Gastrocnemius medialis (tissue), 4 donors: Measurements from ENCODE around the gene GLT8D1. TPM values are rescaled to one million over a fixed set of nuclear protein-coding genes. Genes with fewer than 3 reads are reported as not detected.

ENCODE experiments used
- ATAC-seq, 2 donors: fragments of 150-250 bp; one replicate each; pipeline ENCODE4 v1.9.1; 2016
- DNase-seq, 2 donors: peaks; one replicate each; pipeline ENCODE4 v3.0.0-alpha.2; 2019
- H3K27ac ChIP-seq, 4 donors: fragments of 200-600 bp; sonication (generic); 1 replicate in 1 of 4; 2 replicates in 3 of 4; pipeline ENCODE4 v1.5.1; 2016 to 2018; ENCODE audit warnings: mild to moderate bottlenecking in 2 of 4, moderate library complexity in 1 of 4
- H3K27me3 ChIP-seq, 3 donors: fragments of 200-600 bp; sonication (generic) in 2 of 3; 1 replicate in 1 of 3; 2 replicates in 2 of 3; pipeline versions ENCODE4 v1.5.1 to v1.6.0; 2016 to 2019; ENCODE audit warnings: mild to moderate bottlenecking in 1 of 3, moderate library complexity in 1 of 3
- H3K36me3 ChIP-seq, 2 donors: fragments of 200-600 bp; sonication (generic) in 1 of 2; one replicate each; pipeline ENCODE4 v1.5.1; 2017 to 2018
- H3K4me1 ChIP-seq, 2 donors: fragments of 200-600 bp; sonication (generic) in 1 of 2; one replicate each; pipeline ENCODE4 v1.5.1; 2016 to 2017; ENCODE audit warnings: mild to moderate bottlenecking in 2 of 2
- H3K4me3 ChIP-seq, 4 donors: fragments of 200-600 bp; sonication (generic) in 3 of 4; 1 replicate in 1 of 4; 2 replicates in 3 of 4; pipeline ENCODE4 v1.5.1; 2016 to 2019; ENCODE audit warnings: mild to moderate bottlenecking in 2 of 4
- H3K9me3 ChIP-seq, 3 donors: fragments of 200-600 bp; sonication (generic) in 2 of 3; 1 replicate in 1 of 3; 2 replicates in 2 of 3; pipeline ENCODE4 v1.5.1; 2016 to 2019
- CTCF ChIP-seq, 5 experiments: fragments of 450-650 bp in 3 of 5; fragments of 200-600 bp in 2 of 5; sonication (generic) in 2 of 5; IDR thresholded peaks in 4 of 5; conservative IDR thresholded peaks in 1 of 5; 1 replicate in 4 of 5; 2 replicates in 1 of 5; pipeline ENCODE4 v1.5.1; 2016 to 2019; ENCODE audit warnings: antibody characterized with exemption in 5 of 5, mild to moderate bottlenecking in 3 of 5, moderate library complexity in 3 of 5
- POLR2A ChIP-seq, 2 donors: fragments of 450-650 bp; IDR thresholded peaks; one replicate each; pipeline ENCODE4 v1.6.1; 2017; ENCODE audit warnings: antibody characterized with exemption in 2 of 2, mild to moderate bottlenecking in 2 of 2, moderate library complexity in 2 of 2
- in situ Hi-C, 4 donors: fragments of 200-750 bp; cut with MboI; loops; one replicate each; pipeline versions ENCODE4 v1.15.0 to v1.8.0; 2017; ENCODE audit warnings: low sequenced_read_pairs in 4 of 4
- intact Hi-C: fragments of 100-400 bp; cut with DNase I; formaldehyde crosslinking; loops from one replicate; pipeline ENCODE4 v1.15.1; 2023; ENCODE audit warnings: low total_unique reads
- total RNA-seq, 4 donors: library from RNA; depleted of rRNA; stranded (reverse); fragments of >200 nt; gene quantifications; one replicate each; pipeline versions ENCODE4 v1.1.0 to v1.2.3, GENCODE V29; 2016

GLT8D1 gene
- total RNA-seq, 4 donors from 2014 or later, result 15.6 to 39.6 (median 27.5) TPM

- Histone ChIP-seq H3K4me1 (peaks cover 33 to 34% of the 10 kb centered on the region in 2 donors), H3K4me3 (peak overlapping the region in 2 of 4 donors; percentile 96 to 97), H3K27me3 (no peaks in the 10 kb centered on the region), H3K9me3 (no peaks in the 10 kb centered on the region), H3K27ac (no peak overlapping the region), H3K36me3 (peaks cover 0 to 31% of the 10 kb centered on the region in 2 donors)
- no peak for DNase-seq
- no peak for ATAC-seq
- intact Hi-C loops (loop anchor here (5.0 kb wide), 1 partner anchor 340 kb away; the partner anchor contains the start of gene SFMBT1), in situ Hi-C loops (no loop called here)
- TF ChIP-seq POLR2A (IDR thresholded peaks at IDR 0.05) (no peak), CTCF (IDR thresholded peaks at IDR 0.05 in 4 of 5, conservative IDR thresholded peaks at IDR 0.05 in 1 of 5) (no peak)
These were observed 2.0 kb upstream of the GLT8D1 start for GRCh38 chr3:52707585-52707984.

GRCh38 chr3:52705438-52705687, 228 bp downstream of the GLT8D1 start:
- Histone ChIP-seq H3K27me3 (no peaks in the 10 kb centered on the region), H3K4me3 (peak overlapping the region; percentile 79 to 97 (median 94)), H3K9me3 (no peaks in the 10 kb centered on the region), H3K27ac (peak overlapping the region; percentile 80 to 93 (median 85)), H3K36me3 (peaks cover 0 to 20% of the 10 kb centered on the region in 2 donors), H3K4me1 (peaks cover 33 to 34% of the 10 kb centered on the region in 2 donors)
- intact Hi-C loops (loop anchor here (1.0 to 5.0 kb wide), 2 partner anchors 20 to 342 kb away; partner anchors contain the start of genes PBRM1 and SFMBT1), in situ Hi-C loops (no loop called here)
- no peak for TF ChIP-seq POLR2A (IDR thresholded peaks at IDR 0.05)
- TF ChIP-seq CTCF (IDR thresholded peaks at IDR 0.05 in 4 of 5, conservative IDR thresholded peaks at IDR 0.05 in 1 of 5), result no peak
- DNase-seq, result no peak
- no peak for ATAC-seq

DNA sequence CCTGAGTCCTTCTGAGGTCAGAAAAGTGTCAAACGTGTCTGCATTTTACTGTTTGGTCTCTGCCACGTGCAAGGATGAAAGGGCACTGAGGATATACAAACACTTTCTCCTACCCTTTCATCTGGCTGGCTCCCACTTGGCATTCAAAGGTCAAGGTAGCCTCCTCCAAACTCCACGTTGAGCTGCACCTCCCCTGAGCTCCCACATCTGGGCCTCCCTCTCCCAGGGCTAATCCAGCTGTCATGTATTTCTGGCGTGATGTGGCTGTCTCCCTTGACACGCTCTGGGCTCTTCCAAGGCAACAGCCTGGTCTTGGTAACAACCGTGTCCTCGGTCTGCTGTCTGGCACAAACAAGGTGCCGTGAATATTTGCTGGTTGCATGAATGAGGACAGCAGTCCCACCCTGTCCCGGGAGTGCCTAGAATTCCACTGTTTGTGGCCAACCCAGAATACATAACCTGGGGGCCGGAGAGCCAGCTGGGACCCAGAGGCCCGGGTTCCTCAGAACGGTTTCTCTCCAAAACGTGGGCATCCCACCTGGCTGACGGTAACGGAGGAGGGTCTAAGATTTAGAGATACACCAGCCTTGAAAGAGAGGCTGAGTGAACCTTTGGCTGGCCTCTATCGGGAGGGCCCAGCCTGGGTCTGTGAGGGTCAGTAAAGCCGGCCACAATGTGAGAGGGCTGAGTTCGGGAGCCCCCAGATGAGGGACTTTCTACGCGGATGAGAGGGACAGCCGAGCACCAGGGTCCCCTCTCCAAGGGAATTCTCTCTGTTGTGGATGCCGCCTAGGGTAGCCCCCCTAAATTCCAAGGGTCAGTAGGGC, 767 bp downstream of the GLT8D1 start:
- DNase-seq, result peak in 1 of 2 donors; percentile 42
- intact Hi-C loops, result loop anchor here (1.0 to 5.0 kb wide), 2 partner anchors 20 to 342 kb away; partner anchors contain the start of genes PBRM1 and SFMBT1
- peaks cover 0 to 19% of the 10 kb centered on the region in 2 donors for H3K36me3 ChIP-seq
- in situ Hi-C loops, result no loop called here
- peak overlapping the region; percentile 79 to 97 (median 94) for H3K4me3 ChIP-seq
- H3K27ac ChIP-seq, result peak overlapping the region; percentile 80 to 93 (median 85)
- no peaks in the 10 kb centered on the region for H3K9me3 ChIP-seq
- H3K27me3 ChIP-seq, result no peaks in the 10 kb centered on the region
- peaks cover 33 to 34% of the 10 kb centered on the region in 2 donors for H3K4me1 ChIP-seq
- no peak for TF ChIP-seq POLR2A (IDR thresholded peaks at IDR 0.05)
- TF ChIP-seq CTCF (IDR thresholded peaks at IDR 0.05 in 4 of 5, conservative IDR thresholded peaks at IDR 0.05 in 1 of 5), result no peak
- ATAC-seq, result peak; percentile 10 to 14

GRCh38 chr3:52703341-52703740, 2.2 kb downstream of the GLT8D1 start:
- no peak overlapping the region for H3K4me3 ChIP-seq
- intact Hi-C loops (no loop called here), in situ Hi-C loops (no loop called here)
- peak overlapping the region in 2 of 4 donors; percentile 2 to 88 for H3K27ac ChIP-seq
- H3K4me1 ChIP-seq, result peaks cover 33 to 34% of the 10 kb centered on the region in 2 donors
- no peaks in the 10 kb centered on the region for H3K27me3 ChIP-seq
- H3K36me3 ChIP-seq, result peaks cover 0 to 15% of the 10 kb centered on the region in 2 donors
- TF ChIP-seq CTCF (IDR thresholded peaks at IDR 0.05 in 4 of 5, conservative IDR thresholded peaks at IDR 0.05 in 1 of 5), result no peak
- TF ChIP-seq POLR2A (IDR thresholded peaks at IDR 0.05), result no peak
- DNase-seq (no peak), ATAC-seq (no peak)
- no peaks in the 10 kb centered on the region for H3K9me3 ChIP-seq
